ENCODE data around the gene RALGPS2. TPM values are rescaled to one million over a fixed set of nuclear protein-coding genes. Genes with fewer than 3 reads are reported as not detected.
A peak's percentile ranks its signal among the peaks of the same experiment; 100 is the strongest.

Gene RALGPS2
- total RNA-seq, 4 donors from 2014 or later: 4.3 to 30.8 (median 16.8) TPM

- H3K27me3 ChIP-seq: no peaks in the 10 kb centered on the region
- 90 to 100% methylated on average over 1 of the region's 1 CpG for WGBS, 2 donors
- H3K4me3 ChIP-seq: no peak overlapping the region
- H3K9me3 ChIP-seq: peaks cover 0 to 16% (median 0%) of the 10 kb centered on the region in 4 donors
- DNase-seq (ENCODE audit: low spot score in 2 of 2): no peak
- TF ChIP-seq, protein P1, sequence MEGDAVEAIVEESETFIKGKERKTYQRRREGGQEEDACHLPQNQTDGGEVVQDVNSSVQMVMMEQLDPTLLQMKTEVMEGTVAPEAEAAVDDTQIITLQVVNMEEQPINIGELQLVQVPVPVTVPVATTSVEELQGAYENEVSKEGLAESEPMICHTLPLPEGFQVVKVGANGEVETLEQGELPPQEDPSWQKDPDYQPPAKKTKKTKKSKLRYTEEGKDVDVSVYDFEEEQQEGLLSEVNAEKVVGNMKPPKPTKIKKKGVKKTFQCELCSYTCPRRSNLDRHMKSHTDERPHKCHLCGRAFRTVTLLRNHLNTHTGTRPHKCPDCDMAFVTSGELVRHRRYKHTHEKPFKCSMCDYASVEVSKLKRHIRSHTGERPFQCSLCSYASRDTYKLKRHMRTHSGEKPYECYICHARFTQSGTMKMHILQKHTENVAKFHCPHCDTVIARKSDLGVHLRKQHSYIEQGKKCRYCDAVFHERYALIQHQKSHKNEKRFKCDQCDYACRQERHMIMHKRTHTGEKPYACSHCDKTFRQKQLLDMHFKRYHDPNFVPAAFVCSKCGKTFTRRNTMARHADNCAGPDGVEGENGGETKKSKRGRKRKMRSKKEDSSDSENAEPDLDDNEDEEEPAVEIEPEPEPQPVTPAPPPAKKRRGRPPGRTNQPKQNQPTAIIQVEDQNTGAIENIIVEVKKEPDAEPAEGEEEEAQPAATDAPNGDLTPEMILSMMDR (IDR thresholded peaks at IDR 0.05): no peak
- TF ChIP-seq EP300 (IDR thresholded peaks at IDR 0.05): no peak
- TF ChIP-seq POLR2A (IDR thresholded peaks at IDR 0.05): no peak
- peaks cover 0 to 5% (median 0%) of the 10 kb centered on the region in 3 donors for H3K36me3 ChIP-seq
- H3K4me1 ChIP-seq: peaks cover 0 to 34% (median 15%) of the 10 kb centered on the region in 4 donors
- H3K27ac ChIP-seq: no peak overlapping the region
Observed at GRCh38 chr1:178926046-178926445, 201.0 kb downstream of the RALGPS2 start.

DNA sequence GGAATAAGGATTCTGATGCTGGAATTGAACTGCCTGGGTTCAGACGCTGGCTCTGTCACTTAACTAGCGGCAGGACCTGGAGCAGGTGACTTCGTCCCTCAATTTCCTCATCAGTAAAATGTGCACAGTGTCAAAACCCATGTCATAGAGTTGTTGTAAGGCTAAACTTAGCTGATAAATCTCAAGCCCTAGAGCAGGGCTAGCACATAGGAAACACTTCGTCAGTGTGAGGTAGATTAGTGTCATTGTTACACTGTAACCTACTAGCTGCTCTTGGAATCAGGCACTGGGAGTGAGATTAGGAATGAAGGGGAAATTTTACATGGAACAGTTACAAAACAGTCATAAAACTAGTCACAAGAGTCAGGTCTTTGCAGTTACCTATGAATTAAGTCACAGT lies 202.0 kb downstream of the RALGPS2 start:
- Histone ChIP-seq H3K9me3 (peaks cover 0 to 16% (median 0%) of the 10 kb centered on the region in 4 donors), H3K36me3 (peaks cover 0 to 2% (median 0%) of the 10 kb centered on the region in 3 donors), H3K4me3 (no peak overlapping the region), H3K4me1 (peaks cover 0 to 43% (median 23%) of the 10 kb centered on the region in 4 donors), H3K27me3 (no peaks in the 10 kb centered on the region), H3K27ac (no peak overlapping the region)
- no peak for DNase-seq (ENCODE audit: low spot score in 2 of 2)
- 86 to 99% methylated on average over 4 of the region's 4 CpGs for WGBS, 2 donors
- TF ChIP-seq EP300 (IDR thresholded peaks at IDR 0.05) (no peak), POLR2A (IDR thresholded peaks at IDR 0.05) (no peak)
- TF ChIP-seq, protein P1 (IDR thresholded peaks at IDR 0.05): no peak

- no peak for DNase-seq (ENCODE audit: low spot score in 2 of 2)
- WGBS, 2 donors: 94 to 95% methylated on average over 4 of the region's 4 CpGs
- peaks cover 0 to 16% (median 0%) of the 10 kb centered on the region in 4 donors for H3K9me3 ChIP-seq
- H3K27me3 ChIP-seq: no peaks in the 10 kb centered on the region
- H3K4me3 ChIP-seq: no peak overlapping the region
- peaks cover 0 to 54% (median 30%) of the 10 kb centered on the region in 4 donors for H3K4me1 ChIP-seq
- H3K36me3 ChIP-seq: no peaks in the 10 kb centered on the region
- H3K27ac ChIP-seq: peak overlapping the region in 3 of 4 donors; percentile 30 to 92 (median 90)
- TF ChIP-seq POLR2A (IDR thresholded peaks at IDR 0.05): no peak
- no peak for TF ChIP-seq EP300 (IDR thresholded peaks at IDR 0.05)
Observed at GRCh38 chr1:178928041-178928440, 203.0 kb downstream of the RALGPS2 start.

DNA sequence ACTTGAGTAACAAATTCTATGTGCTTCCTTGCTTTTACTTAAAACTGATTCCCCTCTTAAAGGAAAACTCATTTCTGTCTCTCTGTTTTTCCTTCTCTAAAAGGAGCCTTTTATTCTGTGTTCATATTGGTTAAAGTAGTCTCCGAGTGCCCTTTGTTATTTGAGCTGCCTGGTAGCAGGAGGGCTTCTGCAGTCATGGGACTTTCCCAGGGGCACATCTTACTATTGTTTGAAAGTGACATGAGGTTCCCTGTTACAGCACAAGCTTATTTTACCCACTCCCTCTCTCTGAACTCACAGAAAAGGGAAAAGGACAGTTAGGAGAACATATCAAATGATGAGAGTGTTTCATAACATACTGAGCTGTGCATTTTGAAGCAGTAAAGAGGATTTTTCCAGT lies 203.9 kb downstream of the RALGPS2 start:
- DNase-seq (ENCODE audit: low spot score in 2 of 2): no peak
- H3K27ac ChIP-seq: peak overlapping the region in 3 of 4 donors; percentile 85 to 92 (median 90)
- H3K27me3 ChIP-seq: no peaks in the 10 kb centered on the region
- H3K36me3 ChIP-seq: no peaks in the 10 kb centered on the region
- H3K4me3 ChIP-seq: no peak overlapping the region
- WGBS, 2 donors: 34 to 38% methylated on average over 1 of the region's 1 CpG
- H3K4me1 ChIP-seq: peaks cover 0 to 63% (median 39%) of the 10 kb centered on the region in 4 donors
- TF ChIP-seq POLR2A (IDR thresholded peaks at IDR 0.05): no peak
- TF ChIP-seq EP300 (IDR thresholded peaks at IDR 0.05): no peak
- TF ChIP-seq, protein P1 (IDR thresholded peaks at IDR 0.05): no peak
- H3K9me3 ChIP-seq: peaks cover 0 to 16% (median 0%) of the 10 kb centered on the region in 4 donors

DNA sequence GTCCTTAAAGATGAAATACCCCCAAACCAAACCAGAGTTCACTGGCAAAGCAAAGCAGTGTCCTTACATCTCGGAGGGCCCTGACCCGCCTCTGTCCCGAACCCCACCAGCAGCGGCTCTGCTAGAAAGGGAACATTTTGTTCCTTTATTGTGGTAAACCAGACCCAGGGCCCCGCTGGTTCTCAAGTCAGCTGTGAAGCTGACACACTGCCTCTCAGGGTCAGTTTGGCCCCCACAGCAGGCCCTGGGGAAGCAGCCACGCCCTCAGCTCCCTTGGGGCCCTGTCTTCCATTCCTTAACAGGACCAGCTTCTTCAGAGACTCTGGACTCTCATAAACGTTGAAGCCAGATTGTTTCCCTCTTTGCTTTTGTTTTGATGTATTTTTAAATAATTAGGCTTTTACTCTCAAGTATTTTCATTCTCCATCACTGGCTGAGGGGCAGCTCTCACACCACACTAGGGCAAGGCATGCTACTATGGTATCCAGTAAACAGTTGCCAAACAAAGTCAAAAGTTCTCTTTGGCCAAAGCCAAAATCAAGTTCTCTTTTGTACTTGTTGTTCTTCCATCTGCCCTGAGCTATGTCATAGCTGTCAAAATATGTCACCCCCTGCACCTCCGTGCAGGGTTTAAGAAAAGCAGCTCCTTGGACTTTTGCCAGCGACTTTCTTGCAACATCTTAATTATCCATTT lies 207.0 kb downstream of the RALGPS2 start:
- Histone ChIP-seq H3K9me3 (no peaks in the 10 kb centered on the region), H3K36me3 (no peaks in the 10 kb centered on the region), H3K4me1 (peaks cover 0 to 87% (median 46%) of the 10 kb centered on the region in 4 donors), H3K27ac (peak overlapping the region; percentile 74 to 92 (median 88)), H3K27me3 (no peaks in the 10 kb centered on the region), H3K4me3 (no peak overlapping the region)
- TF ChIP-seq, protein P1 (IDR thresholded peaks at IDR 0.05): peak in 1 of 5 experiments; percentile 15
- TF ChIP-seq POLR2A (IDR thresholded peaks at IDR 0.05) (no peak), EP300 (IDR thresholded peaks at IDR 0.05) (peak; percentile 89 to 98)
- WGBS, 2 donors: 14 to 21% methylated on average over 9 of the region's 9 CpGs
- peak; percentile 73 to 98 for DNase-seq (ENCODE audit: low spot score in 2 of 2)

Measured in tibial nerve (tissue), 4 donors.